Endothelial cell of umbilical vein (primary cell): ENCODE data around the gene NCKAP5. TPM values are rescaled to one million over a fixed set of nuclear protein-coding genes. Genes with fewer than 3 reads are reported as not detected.

ENCODE experiments used
- BruUV-seq: library from RNA; stranded (reverse); fragments of 400-500 nt; replicated peaks from 2 replicates; lab custom pipeline; 2021; lab: Mats Ljungman, UMichigan
- CTCF ChIA-PET: fragments of 300-600, 350-600 bp; sonication (Branson Sonifier 250); formaldehyde crosslinking; loops from one replicate; lab custom pipeline; 2021; ENCODE audit warnings: antibody characterized with exemption, inconsistent platforms; lab: Charles Lee
- POLR2A ChIA-PET: fragments of 300-600, 350-600 bp; sonication (Branson Sonifier 250); formaldehyde crosslinking; loops from one replicate; lab custom pipeline; 2021; ENCODE audit warnings: antibody characterized with exemption, inconsistent platforms; lab: Charles Lee
- DNase-seq: peaks from one replicate; pipeline ENCODE4 v3.0.0-alpha.2; 2011; ENCODE audit warnings: low read depth, low spot score
- FAIRE-seq: peaks from 2 replicates; lab custom pipeline; 2011; peaks lifted over from hg19 to GRCh38; lab: Jason Lieb, UNC
- H2AFZ ChIP-seq: 2 replicates; pipeline ENCODE4 v1.6.0; 2012; ENCODE audit warnings: low read depth, low read length, control low read depth, inconsistent platforms
- H3K27ac ChIP-seq: 2 replicates; pipeline ENCODE4 v1.5.1; 2011; ENCODE audit warnings: low read depth, mild to moderate bottlenecking, control low read depth, low read length, moderate library complexity; ENCODE audit not compliant: insufficient read depth
- H3K27me3 ChIP-seq, 2 experiments: 2 replicates each; pipeline versions ENCODE4 v1.6.0 to v1.6.1; 2011; ENCODE audit warnings: low read length in 2 of 2, mixed read lengths in 1 of 2; ENCODE audit not compliant: control insufficient read depth in 2 of 2, insufficient read depth in 2 of 2
- H3K36me3 ChIP-seq, 2 experiments: 2 replicates in 1 of 2; 3 replicates in 1 of 2; pipeline ENCODE4 v1.5.1; 2011; ENCODE audit warnings: low read length in 2 of 2, mild to moderate bottlenecking in 1 of 2, moderate library complexity in 1 of 2; ENCODE audit not compliant: control insufficient read depth in 2 of 2, insufficient read depth in 2 of 2; ENCODE audit errors: extremely low read depth in 1 of 2
- H3K4me1 ChIP-seq: 3 replicates; pipeline ENCODE4 v1.5.1; 2011; ENCODE audit warnings: mild to moderate bottlenecking, low read length; ENCODE audit not compliant: control insufficient read depth, insufficient read depth; ENCODE audit errors: extremely low read depth
- H3K4me2 ChIP-seq: 2 replicates; pipeline ENCODE4 v1.6.1; 2011; ENCODE audit warnings: low read length, control low read depth, mixed read lengths; ENCODE audit not compliant: insufficient read depth
- H3K4me3 ChIP-seq, 3 experiments: fragments of 200-600 bp in 1 of 3; sonication (generic), shearing (Covaris generic) in 1 of 3; replicated peaks in 1 of 3; 2 replicates each; pipeline ENCODE4 v1.5.1; 2011 to 2016; ENCODE audit warnings: control low read depth in 3 of 3, low read length in 3 of 3, mild to moderate bottlenecking in 2 of 3, inconsistent platforms in 1 of 3, low read depth in 1 of 3, moderate library complexity in 1 of 3; ENCODE audit not compliant: insufficient read depth in 1 of 3
- H3K79me2 ChIP-seq: 2 replicates; pipeline ENCODE4 v1.6.0; 2012; ENCODE audit warnings: low read length, inconsistent platforms; ENCODE audit not compliant: control insufficient read depth, insufficient read depth
- H3K9ac ChIP-seq: replicated peaks from 2 replicates; pipeline ENCODE3; 2011; ENCODE audit warnings: low read length, control low read depth; ENCODE audit not compliant: insufficient read depth; ENCODE audit errors: extremely low read depth
- H3K9me1 ChIP-seq: replicated peaks from 3 replicates; pipeline ENCODE4 v1.6.0; 2011; ENCODE audit warnings: mild to moderate bottlenecking, low read length; ENCODE audit not compliant: control insufficient read depth, insufficient read depth; ENCODE audit errors: extremely low read depth
- H3K9me3 ChIP-seq: replicated peaks from 2 replicates; pipeline ENCODE4 v1.5.1; 2012; ENCODE audit warnings: low read length, inconsistent platforms; ENCODE audit not compliant: control insufficient read depth, insufficient read depth
- H4K20me1 ChIP-seq: replicated peaks from 2 replicates; pipeline ENCODE3; 2011; ENCODE audit warnings: mild to moderate bottlenecking, low read length; ENCODE audit not compliant: control insufficient read depth, insufficient read depth; ENCODE audit errors: extremely low read depth
- EZH2 ChIP-seq: IDR thresholded peaks from 2 replicates; pipeline ENCODE4 v1.6.1; 2012; ENCODE audit warnings: borderline replicate concordance, low read depth, mild to moderate bottlenecking, moderate library complexity, low read length, inconsistent platforms; ENCODE audit not compliant: severe bottlenecking
- FOS ChIP-seq: IDR thresholded peaks from 2 replicates; pipeline ENCODE4 v1.6.1; 2011; ENCODE audit warnings: mild to moderate bottlenecking, low read length, moderate library complexity, borderline replicate concordance; ENCODE audit not compliant: insufficient read depth
- GATA2 ChIP-seq: IDR thresholded peaks from 2 replicates; pipeline ENCODE4 v1.7.0; 2011; ENCODE audit warnings: low read depth, mild to moderate bottlenecking, moderate library complexity, mixed read lengths, low read length; ENCODE audit not compliant: insufficient read length, insufficient read depth
- JUN ChIP-seq: IDR thresholded peaks from 2 replicates; pipeline ENCODE4 v1.6.1; 2011; ENCODE audit warnings: borderline replicate concordance, low read depth; ENCODE audit not compliant: insufficient read length, insufficient read depth
- MAX ChIP-seq: IDR thresholded peaks from 2 replicates; pipeline ENCODE4 v1.6.1; 2011; ENCODE audit not compliant: insufficient read depth, insufficient read length
- MYC ChIP-seq: IDR thresholded peaks from one replicate; pipeline ENCODE4 v1.6.1; 2011; ENCODE audit warnings: mild to moderate bottlenecking, low read depth, low read length
- POLR2A ChIP-seq: IDR thresholded peaks from 2 replicates; pipeline ENCODE4 v1.6.1; 2012; ENCODE audit warnings: low read depth, mild to moderate bottlenecking, control low read depth, low read length
- POLR2AphosphoS5 ChIP-seq: IDR thresholded peaks from 2 replicates; pipeline ENCODE4 v1.6.1; 2012; ENCODE audit warnings: low read depth, mild to moderate bottlenecking, control low read depth, low read length, moderate library complexity; ENCODE audit not compliant: insufficient read depth
- dilution Hi-C: fragments of 300-500 bp; cut with MboI; formaldehyde crosslinking; loops from one replicate; pipeline ENCODE4 v1.15.0; 2019; ENCODE audit warnings: low sequenced_read_pairs; ENCODE audit not compliant: extremely low pct_ligation_motif_present
- intact Hi-C: fragments of 100-400 bp; cut with micrococcal nuclease; formaldehyde crosslinking; loops from one replicate; pipeline ENCODE4 v1.10.0; 2022
- polyA plus RNA-seq, 4 experiments: library from polyadenylated mRNA; depleted of rRNA in 3 of 4; stranded (reverse) in 3 of 4; unstranded in 1 of 4; fragments of >200 nt; gene quantifications; 2 replicates each; pipeline versions ENCODE4 v1.2.1 to v1.2.3, GENCODE V29; 2011 to 2012; ENCODE audit warnings: missing spikeins in 1 of 4
- total RNA-seq: library from RNA; stranded (reverse); gene quantifications from 2 replicates; pipeline ENCODE4 v1.2.3, GENCODE V29; 2021
- TF ChIP-seq, protein P1 (sequence below), 2 donors: IDR thresholded peaks; 1 replicate in 1 of 2; 2 replicates in 1 of 2; pipeline ENCODE4 v1.5.1; 2011; ENCODE audit warnings: low read length in 2 of 2, mild to moderate bottlenecking in 2 of 2, moderate library complexity in 2 of 2, control low read depth in 1 of 2, inconsistent platforms in 1 of 2, low read depth in 1 of 2; ENCODE audit not compliant: insufficient read depth in 1 of 2; ENCODE audit errors: extremely low read depth in 1 of 2

NCKAP5 gene
- total and polyA plus RNA-seq, 2 donors (not counting 3 experiments of a cell fraction or from before 2014, with no cell fraction given) = 0.47 to 3.3 TPM

GRCh38 chr2:133146893-133147292 is 421.4 kb downstream of the NCKAP5 start:
- no peaks in the 10 kb centered on the region for H3K9me3 ChIP-seq
- DNase-seq = no peak
- H3K27ac ChIP-seq = no peak overlapping the region
- no peaks in the 10 kb centered on the region for H3K9me1 ChIP-seq
- no peaks in the 10 kb centered on the region for H3K36me3 ChIP-seq
- no peaks in the 10 kb centered on the region for H3K27me3 ChIP-seq
- FAIRE-seq = no peak
- ChIA-PET CTCF (interaction anchor here (0.8 to 1.0 kb wide), 2 partner anchors 496 to 600 kb away, joined by 3 to 5 read pairs; no protein-coding TSS in a partner anchor), POLR2A (no interaction called here)
- H3K4me1 ChIP-seq = no peaks in the 10 kb centered on the region
- H3K4me2 ChIP-seq = no peak overlapping the region
- TF ChIP-seq GATA2 = no peak
- TF ChIP-seq, protein P1, sequence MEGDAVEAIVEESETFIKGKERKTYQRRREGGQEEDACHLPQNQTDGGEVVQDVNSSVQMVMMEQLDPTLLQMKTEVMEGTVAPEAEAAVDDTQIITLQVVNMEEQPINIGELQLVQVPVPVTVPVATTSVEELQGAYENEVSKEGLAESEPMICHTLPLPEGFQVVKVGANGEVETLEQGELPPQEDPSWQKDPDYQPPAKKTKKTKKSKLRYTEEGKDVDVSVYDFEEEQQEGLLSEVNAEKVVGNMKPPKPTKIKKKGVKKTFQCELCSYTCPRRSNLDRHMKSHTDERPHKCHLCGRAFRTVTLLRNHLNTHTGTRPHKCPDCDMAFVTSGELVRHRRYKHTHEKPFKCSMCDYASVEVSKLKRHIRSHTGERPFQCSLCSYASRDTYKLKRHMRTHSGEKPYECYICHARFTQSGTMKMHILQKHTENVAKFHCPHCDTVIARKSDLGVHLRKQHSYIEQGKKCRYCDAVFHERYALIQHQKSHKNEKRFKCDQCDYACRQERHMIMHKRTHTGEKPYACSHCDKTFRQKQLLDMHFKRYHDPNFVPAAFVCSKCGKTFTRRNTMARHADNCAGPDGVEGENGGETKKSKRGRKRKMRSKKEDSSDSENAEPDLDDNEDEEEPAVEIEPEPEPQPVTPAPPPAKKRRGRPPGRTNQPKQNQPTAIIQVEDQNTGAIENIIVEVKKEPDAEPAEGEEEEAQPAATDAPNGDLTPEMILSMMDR (IDR thresholded peaks at IDR 0.05; ENCODE audit: extremely low read depth in 1 of 2, insufficient read depth in 1 of 2, low read depth in 1 of 2, low read length in 2 of 2) = no peak
- TF ChIP-seq MAX = no peak
- TF ChIP-seq POLR2A = no peak
- no peak for TF ChIP-seq EZH2
- no peak for TF ChIP-seq POLR2AphosphoS5
- TF ChIP-seq FOS = no peak
- no peak for TF ChIP-seq JUN
- no peak for TF ChIP-seq MYC
- H3K79me2 ChIP-seq = no peaks in the 10 kb centered on the region
- BruUV-seq = no TSS peak
- H4K20me1 ChIP-seq = no peaks in the 10 kb centered on the region
- intact Hi-C loops (no loop called here), dilution Hi-C loops (no loop called here)
- H3K9ac ChIP-seq = no peak overlapping the region
- no peak overlapping the region for H2AFZ ChIP-seq
- H3K4me3 ChIP-seq = no peak overlapping the region
